Measurements from ENCODE around the gene NELFA.

DNA sequence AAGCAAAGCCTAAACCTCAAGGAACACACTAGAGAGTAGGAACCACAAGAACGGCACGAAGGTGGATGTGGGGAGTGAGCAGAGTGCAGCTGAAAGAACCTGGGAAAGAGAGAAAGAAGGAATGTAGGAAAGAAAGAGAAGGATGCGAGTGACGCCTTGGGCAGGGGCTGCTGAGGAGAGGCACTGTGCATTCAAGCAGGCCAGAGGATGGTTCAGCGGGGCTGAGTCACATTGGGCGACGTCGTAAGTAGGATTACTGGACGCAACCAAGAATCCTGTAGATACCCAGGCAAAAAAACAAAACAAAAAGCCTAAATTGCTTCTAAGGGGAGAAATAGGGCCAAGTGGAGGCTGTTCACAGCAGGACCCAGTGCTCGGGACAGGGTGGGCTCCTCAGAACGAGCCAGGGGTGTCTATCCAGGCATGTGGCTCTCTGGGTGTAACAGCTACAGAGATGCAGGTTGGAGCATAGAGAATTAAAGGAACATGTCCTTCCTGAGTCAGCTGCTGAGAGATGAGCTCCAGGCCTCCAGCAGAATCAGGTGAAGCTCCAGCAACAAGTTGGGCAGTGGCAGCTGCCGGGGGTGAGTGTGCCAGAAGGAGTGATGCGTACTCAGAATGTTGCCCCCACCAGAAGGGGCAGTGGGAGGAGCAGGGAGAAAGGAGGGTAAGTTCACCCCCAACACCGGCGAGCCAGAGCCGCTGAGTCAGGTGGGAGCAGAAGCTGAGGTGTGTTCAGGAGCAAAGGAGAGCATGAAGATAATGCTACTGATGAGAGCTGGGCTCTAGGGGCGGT, 38.6 kb downstream of the NELFA start:
- TF ChIP-seq, protein P1, sequence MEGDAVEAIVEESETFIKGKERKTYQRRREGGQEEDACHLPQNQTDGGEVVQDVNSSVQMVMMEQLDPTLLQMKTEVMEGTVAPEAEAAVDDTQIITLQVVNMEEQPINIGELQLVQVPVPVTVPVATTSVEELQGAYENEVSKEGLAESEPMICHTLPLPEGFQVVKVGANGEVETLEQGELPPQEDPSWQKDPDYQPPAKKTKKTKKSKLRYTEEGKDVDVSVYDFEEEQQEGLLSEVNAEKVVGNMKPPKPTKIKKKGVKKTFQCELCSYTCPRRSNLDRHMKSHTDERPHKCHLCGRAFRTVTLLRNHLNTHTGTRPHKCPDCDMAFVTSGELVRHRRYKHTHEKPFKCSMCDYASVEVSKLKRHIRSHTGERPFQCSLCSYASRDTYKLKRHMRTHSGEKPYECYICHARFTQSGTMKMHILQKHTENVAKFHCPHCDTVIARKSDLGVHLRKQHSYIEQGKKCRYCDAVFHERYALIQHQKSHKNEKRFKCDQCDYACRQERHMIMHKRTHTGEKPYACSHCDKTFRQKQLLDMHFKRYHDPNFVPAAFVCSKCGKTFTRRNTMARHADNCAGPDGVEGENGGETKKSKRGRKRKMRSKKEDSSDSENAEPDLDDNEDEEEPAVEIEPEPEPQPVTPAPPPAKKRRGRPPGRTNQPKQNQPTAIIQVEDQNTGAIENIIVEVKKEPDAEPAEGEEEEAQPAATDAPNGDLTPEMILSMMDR (IDR thresholded peaks at IDR 0.05), result no peak
- no peak for TF ChIP-seq POLR2A (IDR thresholded peaks at IDR 0.05)

Data from lower leg skin (tissue), 3 donors.